ENCODE measurements around the gene HSPA1L.

GRCh38 chr6:31822036-31822821 lies 7.1 kb upstream of the HSPA1L start:
- TF ChIP-seq, protein P1, sequence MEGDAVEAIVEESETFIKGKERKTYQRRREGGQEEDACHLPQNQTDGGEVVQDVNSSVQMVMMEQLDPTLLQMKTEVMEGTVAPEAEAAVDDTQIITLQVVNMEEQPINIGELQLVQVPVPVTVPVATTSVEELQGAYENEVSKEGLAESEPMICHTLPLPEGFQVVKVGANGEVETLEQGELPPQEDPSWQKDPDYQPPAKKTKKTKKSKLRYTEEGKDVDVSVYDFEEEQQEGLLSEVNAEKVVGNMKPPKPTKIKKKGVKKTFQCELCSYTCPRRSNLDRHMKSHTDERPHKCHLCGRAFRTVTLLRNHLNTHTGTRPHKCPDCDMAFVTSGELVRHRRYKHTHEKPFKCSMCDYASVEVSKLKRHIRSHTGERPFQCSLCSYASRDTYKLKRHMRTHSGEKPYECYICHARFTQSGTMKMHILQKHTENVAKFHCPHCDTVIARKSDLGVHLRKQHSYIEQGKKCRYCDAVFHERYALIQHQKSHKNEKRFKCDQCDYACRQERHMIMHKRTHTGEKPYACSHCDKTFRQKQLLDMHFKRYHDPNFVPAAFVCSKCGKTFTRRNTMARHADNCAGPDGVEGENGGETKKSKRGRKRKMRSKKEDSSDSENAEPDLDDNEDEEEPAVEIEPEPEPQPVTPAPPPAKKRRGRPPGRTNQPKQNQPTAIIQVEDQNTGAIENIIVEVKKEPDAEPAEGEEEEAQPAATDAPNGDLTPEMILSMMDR (IDR thresholded peaks at IDR 0.05): no peak
- peak; percentile 92 to 93 (median 93) for TF ChIP-seq POLR2AphosphoS5 (IDR thresholded peaks at IDR 0.05)

Measured in breast epithelium (tissue), 3 donors.